RCC 7860 (cell line): ENCODE measurements around the gene TUBA4B.

Experiments used
- DNase-seq: peaks from one replicate; pipeline ENCODE4 v3.0.0-alpha.2; 2015; ENCODE audit warnings: low spot score
- FAIRE-seq: peaks from 2 replicates; lab custom pipeline; 2012; peaks lifted over from hg19 to GRCh38; lab: Jason Lieb, UNC

Gene TUBA4B

DNA sequence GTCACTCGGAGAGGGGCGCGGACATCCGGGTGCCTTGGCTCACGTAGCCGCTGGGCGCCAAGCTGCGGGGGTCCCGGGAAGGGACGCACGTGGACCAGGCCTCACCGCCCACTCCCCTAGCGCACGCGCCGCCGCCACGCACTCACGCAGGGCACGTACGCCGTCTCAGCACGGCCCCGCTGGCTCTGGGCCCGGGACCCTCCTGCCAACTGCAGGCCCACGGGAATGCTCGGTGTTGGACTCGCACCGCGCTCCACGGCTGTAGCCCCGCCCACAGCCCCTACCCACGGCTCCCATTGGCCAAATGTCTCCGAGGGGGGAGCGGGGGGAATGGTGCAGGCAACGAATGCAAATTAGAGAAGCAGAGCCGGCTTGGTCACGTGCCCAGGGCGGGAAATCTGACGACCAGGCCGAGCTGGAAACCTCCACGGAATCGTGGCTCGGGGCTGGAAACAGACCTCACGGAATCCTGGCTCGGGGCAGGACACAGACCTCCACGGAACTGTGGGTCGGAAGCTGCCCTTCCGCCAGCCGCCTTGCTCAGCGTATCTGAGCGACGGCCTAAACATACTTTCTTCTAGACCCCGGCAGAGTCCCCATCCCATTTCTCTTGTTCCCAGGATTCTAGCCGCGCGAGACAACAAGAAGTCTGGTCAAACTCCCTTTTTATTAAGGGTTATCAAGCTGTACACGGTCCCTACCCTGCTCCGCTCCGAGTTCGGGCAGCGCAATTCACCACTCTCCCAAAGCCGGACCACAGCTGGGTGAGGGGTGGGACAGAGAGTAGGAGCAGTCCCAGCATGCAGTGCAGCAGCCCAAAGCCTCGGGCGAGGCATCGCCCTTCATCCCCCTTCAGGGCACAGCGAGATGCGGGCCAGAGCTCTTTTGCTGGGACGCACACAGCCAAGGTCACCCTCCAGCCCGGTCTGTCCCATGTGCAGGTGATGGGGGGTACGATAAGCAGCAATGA lies 34.0 kb upstream of the TUBA4B start, which contains the start of gene ABCB6:
Gene ABCB6, minus strand, starts transcription at position 227 of the 970 bp plus-strand sequence. CDS start 285 bp downstream, outside the sequence.
- peak; percentile 46 for DNase-seq

DNA sequence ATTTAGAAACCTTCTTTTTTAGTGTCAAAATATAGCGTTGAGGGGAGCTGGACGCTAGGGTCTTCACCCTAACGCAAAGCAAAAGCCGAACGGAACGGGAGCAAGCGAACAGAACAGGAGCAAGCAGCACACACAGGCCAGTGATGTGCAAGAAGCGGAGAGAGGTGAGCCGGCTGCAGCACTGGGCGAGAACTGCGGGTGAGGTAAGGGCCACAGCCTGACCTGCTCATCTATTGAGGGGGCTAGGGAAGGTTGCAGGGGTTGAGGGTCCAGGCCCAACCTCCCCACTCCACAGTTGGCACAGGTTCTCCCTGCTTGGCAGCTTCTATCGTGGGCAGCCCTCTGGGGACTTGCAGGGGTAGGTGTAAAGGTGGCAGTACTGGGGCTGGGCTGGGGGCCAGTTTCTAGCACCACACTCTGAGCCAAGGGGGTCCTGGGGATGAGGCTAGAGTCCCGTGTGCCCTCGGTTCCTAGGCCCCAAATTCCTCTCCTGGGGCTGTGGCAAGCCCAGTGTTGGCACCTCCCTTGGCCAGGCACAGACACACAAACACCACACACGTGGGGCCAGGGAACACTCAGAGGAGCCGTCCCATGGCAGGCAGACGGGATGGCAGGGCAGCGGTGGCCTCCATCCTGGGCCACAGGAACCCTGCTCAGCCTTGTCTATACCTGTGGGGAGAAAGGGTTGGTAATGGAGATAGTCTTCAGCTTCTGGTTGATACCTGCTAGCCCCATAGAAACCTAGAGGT lies 33.1 kb upstream of the TUBA4B start:
- no peak for DNase-seq
- FAIRE-seq: no peak

More for the DNA sequence above, 34.0 kb upstream of the TUBA4B start, which contains the start of gene ABCB6:
- no peak for FAIRE-seq

DNA sequence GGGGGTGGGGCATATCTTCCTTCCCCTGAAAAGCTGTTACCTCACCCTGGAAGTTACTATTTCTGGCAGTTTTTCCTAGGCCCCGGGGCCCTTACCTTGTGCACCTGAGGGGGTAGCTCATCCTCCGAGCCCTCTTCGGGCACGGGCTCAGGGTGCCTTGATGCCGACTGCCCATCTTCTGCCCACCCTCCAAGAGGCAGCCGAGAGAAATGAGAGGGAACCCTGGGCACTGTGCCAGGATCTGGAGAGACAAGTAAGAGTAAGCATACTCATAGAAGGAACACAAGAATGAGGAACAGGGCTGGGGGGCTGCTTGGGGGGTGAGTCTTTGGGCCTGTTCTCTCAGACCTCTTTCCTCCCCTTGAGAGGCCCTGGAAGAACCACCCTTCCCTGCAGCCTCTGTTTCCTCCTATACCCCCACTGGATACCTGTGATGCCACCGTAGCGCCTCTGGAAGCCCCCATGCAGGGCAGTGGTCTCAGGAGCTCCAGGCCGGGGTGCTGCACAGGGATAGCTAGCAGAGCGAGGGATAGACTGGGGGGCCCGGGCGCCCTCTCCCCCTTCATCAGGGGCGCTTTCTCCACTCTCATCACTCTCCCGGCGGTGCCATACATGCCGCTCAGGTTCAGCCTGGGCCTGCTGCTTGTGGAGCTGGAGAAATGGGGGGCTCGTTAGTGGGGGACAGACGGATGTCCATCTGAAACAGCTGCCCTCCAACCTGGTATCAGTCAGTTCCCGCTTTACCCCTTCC lies 32.2 kb upstream of the TUBA4B start:
- DNase-seq: no peak
- no peak for FAIRE-seq

DNA sequence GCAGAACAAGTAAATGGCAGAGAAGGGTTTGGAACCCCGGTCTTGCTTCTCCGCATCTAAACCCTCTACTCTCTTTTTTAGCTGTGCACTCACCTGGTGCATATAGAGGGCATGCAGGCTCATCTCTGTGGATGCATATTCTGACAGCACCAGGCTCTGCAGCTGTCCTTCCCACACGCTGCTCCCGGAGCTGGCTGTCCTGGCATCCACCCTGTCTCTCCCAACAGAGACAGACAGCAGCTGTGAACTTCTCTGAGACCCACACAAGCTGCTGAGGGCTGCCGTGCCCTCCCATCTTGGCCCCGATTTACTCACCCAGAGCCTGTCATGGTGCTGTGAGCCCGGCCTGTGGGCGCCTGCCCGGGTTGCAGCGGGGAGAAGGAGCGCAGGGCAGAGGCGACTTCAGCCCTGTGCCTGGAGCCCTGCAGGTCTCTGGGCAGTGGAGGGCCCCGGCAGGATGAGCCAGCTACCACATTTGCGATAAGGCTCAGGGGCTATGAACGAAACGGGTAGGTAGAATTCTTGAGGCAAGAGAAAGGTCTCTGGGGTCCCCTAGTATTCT lies 31.0 kb upstream of the TUBA4B start:
- no peak for FAIRE-seq
- no peak for DNase-seq

DNA sequence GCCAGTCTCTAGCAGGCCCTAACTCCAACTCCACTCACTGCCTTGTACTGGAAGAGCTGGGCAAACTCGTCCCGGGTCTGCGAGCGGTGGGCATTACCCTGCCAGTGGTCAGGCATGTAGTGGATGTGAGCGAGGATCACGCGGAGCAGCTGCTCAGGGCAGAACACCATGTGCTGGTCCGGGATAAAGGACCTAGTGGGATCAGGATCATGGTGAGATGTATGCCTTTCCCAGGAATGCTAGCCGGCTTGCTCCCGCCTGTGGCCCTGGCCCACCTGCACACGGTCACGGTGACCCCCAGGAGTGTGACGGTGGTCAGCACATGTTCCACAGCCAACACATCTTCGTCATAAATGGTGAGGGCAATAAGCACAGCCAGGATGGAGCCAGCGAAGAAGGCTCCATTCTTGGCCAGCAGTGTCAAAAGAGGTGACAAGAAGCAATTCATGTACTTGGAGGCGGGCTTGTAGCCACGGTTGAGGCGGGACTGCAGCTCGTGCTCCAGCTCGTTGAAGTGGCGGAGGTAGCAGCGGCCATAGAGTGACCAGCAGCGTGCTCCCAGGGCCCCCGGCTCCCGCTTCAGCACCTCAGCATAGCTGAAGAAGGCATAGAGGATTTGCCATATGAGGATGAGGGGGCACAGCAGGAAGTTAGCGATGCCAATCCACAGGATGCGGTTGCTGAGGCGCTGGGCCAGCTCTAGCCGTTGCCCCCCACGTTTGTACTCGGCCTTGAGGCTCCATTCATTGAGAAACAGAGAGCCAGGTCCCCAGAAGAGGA lies 29.0 kb upstream of the TUBA4B start:
- FAIRE-seq (no peak), DNase-seq (no peak)

GRCh38 chr2:219225350-219225749 lies 27.7 kb upstream of the TUBA4B start:
- FAIRE-seq: no peak

DNA sequence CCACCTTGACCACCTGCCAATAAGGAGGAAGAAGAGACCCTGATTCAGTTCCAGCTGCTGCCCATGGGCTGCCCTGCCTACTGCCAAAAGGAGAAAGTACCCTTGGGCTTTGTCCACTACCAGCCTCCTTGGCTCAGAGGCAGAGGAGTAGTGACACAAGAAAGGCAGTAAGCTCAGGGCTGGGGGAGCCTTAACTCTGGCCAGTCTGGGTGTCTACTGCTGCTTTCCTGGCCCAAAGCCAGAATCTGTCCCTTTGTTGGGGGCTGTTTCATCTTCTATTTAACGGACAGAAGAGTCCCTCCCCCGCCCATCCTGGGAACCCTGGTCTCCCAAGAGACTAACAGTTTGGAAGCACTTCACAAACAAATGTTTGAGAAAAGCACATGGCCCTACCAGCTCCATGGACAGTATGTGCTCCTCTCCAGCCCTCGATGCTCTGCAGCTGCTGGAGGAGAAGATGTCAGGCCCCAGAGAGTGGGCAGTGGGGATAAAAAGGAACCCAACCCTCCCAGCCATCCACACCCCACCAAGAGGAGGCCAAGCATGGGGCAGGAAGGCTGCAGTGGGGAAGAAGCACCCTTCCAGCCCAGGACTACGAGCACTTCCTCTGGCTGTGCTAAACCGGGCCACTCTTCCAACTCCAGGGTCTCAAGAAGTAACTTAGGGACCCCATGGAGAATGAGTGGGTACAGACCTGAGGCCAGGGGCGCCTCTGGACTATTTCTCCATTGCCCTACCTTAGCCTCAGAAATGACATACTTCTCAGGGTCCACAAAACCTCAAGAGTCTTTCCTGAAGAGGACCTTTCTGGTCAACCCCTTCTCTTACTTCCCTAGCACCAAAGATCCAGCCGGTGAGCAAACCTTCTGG lies 24.8 kb upstream of the TUBA4B start:
- DNase-seq: no peak
- no peak for FAIRE-seq

More at GRCh38 chr2:219225350-219225749, 27.7 kb upstream of the TUBA4B start:
- DNase-seq: no peak

- FAIRE-seq: no peak
- no peak for DNase-seq
Observed at GRCh38 chr2:219228911-219229304, 24.1 kb upstream of the TUBA4B start.

GRCh38 chr2:219229305-219230058 lies 23.6 kb upstream of the TUBA4B start, which contains the start of the genes ANKZF1 and ATG9A:
TSS of gene ANKZF1 (plus strand) at chr2:219229806. CDS start at chr2:219230258, 452 bp downstream.
TSS of gene ATG9A (minus strand) at chr2:219229636. CDS start at chr2:219228024, 1,612 bp downstream.
- peak; percentile 88 for FAIRE-seq
- DNase-seq: peak; percentile 97

- FAIRE-seq: no peak
- peak; percentile 46 for DNase-seq
Observed at GRCh38 chr2:219230059-219230540, 22.9 kb upstream of the TUBA4B start.

GRCh38 chr2:219234331-219234730 lies 18.7 kb upstream of the TUBA4B start:
- DNase-seq (no peak), FAIRE-seq (no peak)

- FAIRE-seq (no peak), DNase-seq (no peak)
Observed at GRCh38 chr2:219243291-219243761, 9.7 kb upstream of the TUBA4B start.

GRCh38 chr2:219244789-219245147 lies 8.3 kb upstream of the TUBA4B start:
- no peak for FAIRE-seq
- no peak for DNase-seq

DNA sequence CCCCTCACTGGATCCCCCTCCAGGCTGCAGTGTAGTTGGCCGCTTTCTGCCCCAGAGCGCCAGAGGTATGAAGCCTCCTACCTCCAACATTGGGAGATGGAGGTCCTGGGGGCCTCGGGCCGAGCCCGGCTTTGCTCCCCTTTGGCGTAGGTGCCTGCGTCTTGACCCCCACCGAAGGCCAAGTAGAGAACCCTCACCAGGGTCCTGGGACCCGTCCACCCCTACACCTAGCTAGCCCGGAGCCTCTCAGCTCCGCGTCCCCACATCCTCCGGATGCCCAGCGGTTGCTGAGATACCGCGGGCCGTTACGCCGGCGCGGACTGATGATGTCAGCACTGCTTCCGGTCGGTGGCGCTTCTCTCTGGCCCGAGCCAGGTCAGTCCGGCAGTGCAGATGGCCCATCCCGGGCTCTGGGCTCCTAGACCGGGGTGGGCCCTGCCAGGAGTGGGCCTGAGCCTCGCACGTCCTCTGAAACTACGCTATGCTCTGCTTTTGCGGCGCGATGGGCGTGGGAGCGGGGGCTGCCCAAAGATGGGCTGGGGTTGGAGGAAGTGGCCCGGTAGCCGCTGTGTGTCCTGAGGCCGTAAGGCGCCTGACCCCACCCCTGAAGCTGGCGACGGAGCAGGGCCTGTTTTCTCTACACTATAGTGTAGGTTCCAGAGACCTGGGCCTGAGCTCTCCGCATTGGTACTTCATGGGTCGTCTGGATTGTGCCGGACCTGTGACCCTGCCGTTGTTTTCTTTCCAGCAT lies 7.7 kb upstream of the TUBA4B start, which contains the start of the genes GLB1L and STK16:
Gene GLB1L, minus strand, starts transcription at position 297 of the 751 bp plus-strand sequence. CDS start 1,871 bp downstream, outside the sequence.
Gene STK16, plus strand, starts transcription at position 332 of the 751 bp plus-strand sequence. CDS start 521 bp downstream, outside the sequence.
- FAIRE-seq (no peak), DNase-seq (peak; percentile 84)

- DNase-seq (no peak), FAIRE-seq (no peak)
Observed at GRCh38 chr2:219245899-219246230, 7.2 kb upstream of the TUBA4B start.

DNA sequence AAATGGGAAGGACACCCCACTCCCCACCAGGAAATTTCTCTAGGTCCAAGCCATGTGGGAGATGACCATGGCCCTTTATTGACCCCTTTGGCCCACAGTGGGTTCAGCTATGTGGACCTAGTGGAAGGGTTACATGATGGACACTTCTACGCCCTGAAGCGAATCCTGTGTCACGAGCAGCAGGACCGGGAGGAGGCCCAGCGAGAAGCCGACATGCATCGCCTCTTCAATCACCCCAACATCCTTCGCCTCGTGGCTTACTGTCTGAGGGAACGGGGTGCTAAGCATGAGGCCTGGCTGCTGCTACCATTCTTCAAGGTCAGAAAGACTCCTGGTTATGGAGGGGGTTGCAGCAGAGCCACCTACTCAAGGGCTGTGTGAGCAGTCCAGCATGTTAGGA lies 6.5 kb upstream of the TUBA4B start:
- FAIRE-seq (no peak), DNase-seq (no peak)
